ENCODE measurements around the gene FAM20C. TPM values are rescaled to one million over a fixed set of nuclear protein-coding genes. Genes with fewer than 3 reads are reported as not detected.

Gene FAM20C
- total RNA-seq, 1 donor from 2014 or later = 21.9 TPM

GRCh38 chr7:301291-302053, 109.1 kb downstream of the FAM20C start:
- Mint-ChIP-seq H3K36me3 (ENCODE audit: low read depth) (no peaks in the 10 kb centered on the region), H3K9me3 (no peaks in the 10 kb centered on the region), H3K27ac (ENCODE audit: unreplicated experiment) (no peak overlapping the region), H3K4me3 (no peak overlapping the region), H3K27me3 (ENCODE audit: low read depth) (no peaks in the 10 kb centered on the region), H3K4me1 (no peaks in the 10 kb centered on the region)
- no peak for TF ChIP-seq CTCF (conservative IDR thresholded peaks at IDR 0.05)
- no peak for DNase-seq (ENCODE audit: low read depth, low spot score)

- no peaks in the 10 kb centered on the region for H3K9me3 Mint-ChIP-seq
- no peaks in the 10 kb centered on the region for H3K27me3 Mint-ChIP-seq (ENCODE audit: low read depth)
- DNase-seq (ENCODE audit: low read depth, low spot score) = no peak
- no peak overlapping the region for H3K27ac Mint-ChIP-seq (ENCODE audit: unreplicated experiment)
- H3K4me3 Mint-ChIP-seq = no peak overlapping the region
- TF ChIP-seq CTCF (conservative IDR thresholded peaks at IDR 0.05) = no peak
- H3K4me1 Mint-ChIP-seq = no peaks in the 10 kb centered on the region
- no peaks in the 10 kb centered on the region for H3K36me3 Mint-ChIP-seq (ENCODE audit: low read depth)
Observed at GRCh38 chr7:302054-302992, 110.0 kb downstream of the FAM20C start.

GRCh38 chr7:303425-303824, 111.1 kb downstream of the FAM20C start:
- peaks cover 3% of the 10 kb centered on the region for H3K9me3 Mint-ChIP-seq
- H3K4me1 Mint-ChIP-seq = no peaks in the 10 kb centered on the region
- DNase-seq (ENCODE audit: low read depth, low spot score) = no peak
- TF ChIP-seq CTCF (conservative IDR thresholded peaks at IDR 0.05) = no peak
- H3K4me3 Mint-ChIP-seq = no peak overlapping the region
- no peak overlapping the region for H3K27ac Mint-ChIP-seq (ENCODE audit: unreplicated experiment)
- H3K27me3 Mint-ChIP-seq (ENCODE audit: low read depth) = no peaks in the 10 kb centered on the region
- no peaks in the 10 kb centered on the region for H3K36me3 Mint-ChIP-seq (ENCODE audit: low read depth)

GRCh38 chr7:303884-304573, 111.7 kb downstream of the FAM20C start:
- Mint-ChIP-seq H3K27ac (ENCODE audit: unreplicated experiment) (no peak overlapping the region), H3K4me3 (no peak overlapping the region), H3K4me1 (no peaks in the 10 kb centered on the region), H3K9me3 (peaks cover 3% of the 10 kb centered on the region), H3K36me3 (ENCODE audit: low read depth) (no peaks in the 10 kb centered on the region), H3K27me3 (ENCODE audit: low read depth) (no peaks in the 10 kb centered on the region)
- DNase-seq (ENCODE audit: low read depth, low spot score) = no peak
- no peak for TF ChIP-seq CTCF (conservative IDR thresholded peaks at IDR 0.05)
